K562 (cell line): Measurements from ENCODE around the gene ASIC5. TPM values are rescaled to one million over a fixed set of nuclear protein-coding genes. Genes with fewer than 3 reads are reported as not detected.

ENCODE experiments used
- ATAC-seq: fragments of 200-7000 bp; cut with Tn5 transposase; 3 replicates; pipeline ENCODE4 v1.9.1; 2020; ENCODE audit warnings: moderate library complexity
- BruUV-seq: library from RNA; stranded (reverse); fragments of 400-500 nt; replicated peaks from 2 replicates; lab custom pipeline; 2021; lab: Mats Ljungman, UMichigan
- CTCF ChIA-PET: fragments of 300-600 bp; formaldehyde crosslinking; extraction: SDS; loops from one replicate; lab custom pipeline; 2021; ENCODE audit warnings: low intra/inter-chr PET ratio; lab: Yijun Ruan, JAX
- POLR2A ChIA-PET: fragments of 300-600, 350-650 bp; sonication (Branson Sonifier 250); formaldehyde crosslinking; extraction: SDS; loops from one replicate; lab custom pipeline; 2021; ENCODE audit warnings: antibody characterized with exemption, inconsistent platforms; lab: Yijun Ruan, JAX
- DNase-seq, 4 experiments: peaks; one replicate each; pipeline versions ENCODE4 v3.0.0 to v3.0.0-alpha.2; 2011 to 2018; ENCODE audit warnings: low spot score in 3 of 4, mixed read lengths in 3 of 4; ENCODE audit errors: extremely low read depth in 1 of 4
- FAIRE-seq: peaks from 2 replicates; lab custom pipeline; 2011; peaks lifted over from hg19 to GRCh38; lab: Jason Lieb, UNC
- H2AFZ ChIP-seq: 2 replicates; pipeline ENCODE4 v1.6.0; 2011; ENCODE audit warnings: low read depth, low read length, control low read depth, inconsistent platforms
- H3K27ac ChIP-seq: fragments of 200-600 bp; 3 replicates; pipeline ENCODE4 v1.8.0; 2011; ENCODE audit warnings: low read depth, mild to moderate bottlenecking, control low read depth, inconsistent platforms, low read length, moderate library complexity, mixed read lengths; ENCODE audit errors: extremely low read depth
- H3K27me3 ChIP-seq, 2 experiments: fragments of 300-600 bp in 1 of 2; 2 replicates in 1 of 2; 3 replicates in 1 of 2; pipeline versions ENCODE4 v1.6.0 to v1.8.0; 2011; ENCODE audit warnings: inconsistent platforms in 2 of 2, low read length in 2 of 2, mild to moderate bottlenecking in 1 of 2, mixed read lengths in 1 of 2, moderate library complexity in 1 of 2; ENCODE audit not compliant: control insufficient read depth in 2 of 2, insufficient read depth in 2 of 2
- H3K36me3 ChIP-seq: fragments of 300-600 bp; 3 replicates; pipeline ENCODE4 v1.8.0; 2011; ENCODE audit warnings: mild to moderate bottlenecking, low read length, inconsistent platforms; ENCODE audit not compliant: control insufficient read depth, insufficient read depth
- H3K4me1 ChIP-seq, 2 experiments: fragments of 200-600 bp in 1 of 2; replicated peaks in 1 of 2; 2 replicates in 1 of 2; 3 replicates in 1 of 2; pipeline versions ENCODE4 v1.5.1 to v1.8.0; 2011; ENCODE audit warnings: inconsistent platforms in 2 of 2, low read length in 2 of 2, mild to moderate bottlenecking in 1 of 2, mixed read lengths in 1 of 2, moderate library complexity in 1 of 2; ENCODE audit not compliant: control insufficient read depth in 2 of 2, insufficient read depth in 2 of 2
- H3K4me2 ChIP-seq: 2 replicates; pipeline ENCODE4 v1.6.1; 2011; ENCODE audit warnings: low read length, control low read depth, inconsistent platforms, mixed read lengths; ENCODE audit not compliant: insufficient read depth
- H3K4me3 ChIP-seq: fragments of 200-600 bp; sonication (generic), shearing (Covaris generic); 2 replicates; pipeline ENCODE4 v1.5.1; 2016; ENCODE audit warnings: control low read depth, inconsistent platforms
- H3K79me2 ChIP-seq: fragments of 200-600 bp; 3 replicates; pipeline ENCODE4 v1.8.0; 2011; ENCODE audit warnings: low read length, inconsistent platforms; ENCODE audit not compliant: control insufficient read depth, insufficient read depth
- H3K9ac ChIP-seq, 2 experiments: 2 replicates each; pipeline versions ENCODE4 v1.6.0 to v1.6.1; 2011; ENCODE audit warnings: low read depth in 2 of 2, low read length in 2 of 2, control low read depth in 1 of 2, inconsistent platforms in 1 of 2, mild to moderate bottlenecking in 1 of 2, mixed read lengths in 1 of 2; ENCODE audit not compliant: insufficient read depth in 1 of 2
- H3K9me1 ChIP-seq: one replicate; pipeline ENCODE4 v1.6.0; 2011; ENCODE audit warnings: inconsistent platforms, mild to moderate bottlenecking, low read length, moderate library complexity; ENCODE audit not compliant: control insufficient read depth, insufficient read depth
- H3K9me3 ChIP-seq: replicated peaks from 2 replicates; pipeline ENCODE4 v1.5.1; 2011; ENCODE audit warnings: low read depth, low read length, inconsistent platforms; ENCODE audit not compliant: control insufficient read depth, insufficient read depth
- H4K20me1 ChIP-seq: replicated peaks from 2 replicates; pipeline ENCODE4 v1.6.1; 2011; ENCODE audit warnings: low read length, inconsistent platforms, mixed read lengths; ENCODE audit not compliant: control insufficient read depth, insufficient read depth
- KLF1 ChIP-seq: fragments of 450-650 bp; IDR thresholded peaks from 2 replicates; pipeline ENCODE4 v1.6.1; 2016; ENCODE audit warnings: missing genetic modification characterization, missing compliant biosample characterization
- WGBS: fragments of 100-300 bp; shearing (Covaris generic); methylation state at CpG from one replicate; pipeline ENCODE4 v1.1.6; 2016; ENCODE audit warnings: low coverage, mixed read lengths; ENCODE audit not compliant: insufficient coverage; ENCODE audit errors: missing lambda C conversion rate; 5-methylcytosine and 5-hydroxymethylcytosine counted together
- in situ Hi-C: fragments of 300-500 bp; cut with MboI; formaldehyde crosslinking; loops from 4 replicates; pipeline ENCODE4 v1.15.0; 2018; ENCODE audit warnings: inconsistent platforms, mixed read lengths
- intact Hi-C: fragments of 100-400 bp; cut with micrococcal nuclease; formaldehyde crosslinking; loops from 2 replicates; pipeline ENCODE4 v1.14.2; 2022
- polyA plus RNA-seq, 8 experiments: library from polyadenylated mRNA; depleted of rRNA in 4 of 8; stranded (reverse) in 5 of 8; unstranded in 3 of 8; fragments of >200 nt; fragmentation: Nextera tagmentation in 2 of 8; fragmentation: Illumina TruSeq in 1 of 8; extraction: Ambion mirVana in 2 of 8; extraction: Trizol in 1 of 8; gene quantifications; 2 replicates each; pipeline versions ENCODE4 v1.2.1 to v1.2.3, GENCODE V29; 2011 to 2014; ENCODE audit warnings: inconsistent platforms in 1 of 8, missing spikeins in 1 of 8
- total RNA-seq, 7 experiments: library from RNA; depleted of rRNA in 6 of 7; stranded (reverse); fragments of >200 nt in 6 of 7; fragmentation: Illumina TruSeq in 2 of 7; extraction: Trizol in 2 of 7; gene quantifications; 2 replicates each; pipeline versions ENCODE4 v1.2.1 to v1.2.3, GENCODE V29; 2011 to 2021; ENCODE audit warnings: low replicate concordance in 1 of 7
- TF ChIP-seq, protein P1 (sequence below): fragments of 450-650 bp; formaldehyde crosslinking; IDR thresholded peaks from 2 replicates; pipeline ENCODE4 v1.4.0; 2022; ENCODE audit warnings: missing genetic modification characterization
- TF ChIP-seq, protein P2 (sequence below), 2 experiments: fragments of 150-350 bp in 1 of 2; IDR thresholded peaks; 2 replicates each; pipeline ENCODE4 v1.6.1; 2012 to 2016; ENCODE audit warnings: low read depth in 2 of 2, low read length in 2 of 2, mild to moderate bottlenecking in 1 of 2, moderate library complexity in 1 of 2
- TF ChIP-seq, protein P3 (sequence below): sonication (generic); formaldehyde crosslinking; IDR thresholded peaks from 2 replicates; pipeline ENCODE4 v1.8.0; 2023; ENCODE audit warnings: missing genetic modification reagents, mild to moderate bottlenecking, borderline replicate concordance

The ASIC5 gene
- total and polyA plus RNA-seq, 9 of the 15 experiments (the other 6 are each of a cell fraction or from before 2014, with no cell fraction given) = not detected

DNA sequence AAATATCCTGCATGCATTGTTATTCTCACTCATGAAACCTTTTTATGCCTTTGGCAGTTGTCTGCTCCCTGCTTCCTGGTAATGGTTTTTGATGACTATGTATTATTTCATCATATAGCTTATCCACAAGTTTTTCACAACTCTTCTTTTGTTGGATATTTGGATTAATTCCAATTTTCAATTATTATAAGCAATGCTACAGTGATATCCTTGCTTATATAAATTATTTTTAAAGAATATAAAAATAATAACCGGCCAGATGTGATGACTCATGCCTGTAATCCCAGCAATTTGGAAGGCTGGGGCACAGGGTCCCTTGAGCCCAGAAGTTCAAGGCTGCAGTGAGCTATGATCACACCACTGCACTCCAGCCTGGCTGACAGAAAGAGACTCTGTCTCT lies 47.0 kb downstream of the ASIC5 start:
- Histone ChIP-seq H4K20me1 (no peaks in the 10 kb centered on the region), H3K4me3 (no peak overlapping the region), H3K36me3 (no peaks in the 10 kb centered on the region), H3K4me2 (no peak overlapping the region), H2AFZ (no peak overlapping the region), H3K4me1 (no peaks in the 10 kb centered on the region), H3K9ac (no peak overlapping the region), H3K27me3 (no peaks in the 10 kb centered on the region), H3K9me3 (no peaks in the 10 kb centered on the region; the same call in 1 of the 2 replicates), H3K79me2 (no peaks in the 10 kb centered on the region), H3K9me1 (no peaks in the 10 kb centered on the region), H3K27ac (no peak overlapping the region)
- ChIA-PET CTCF (no interaction called here), POLR2A (no interaction called here)
- intact Hi-C loops (no loop called here), in situ Hi-C loops (no loop called here)
- 6% methylated on average over 1 of the region's 1 CpG for whole genome bisulfite sequencing
- TF ChIP-seq, protein P1, sequence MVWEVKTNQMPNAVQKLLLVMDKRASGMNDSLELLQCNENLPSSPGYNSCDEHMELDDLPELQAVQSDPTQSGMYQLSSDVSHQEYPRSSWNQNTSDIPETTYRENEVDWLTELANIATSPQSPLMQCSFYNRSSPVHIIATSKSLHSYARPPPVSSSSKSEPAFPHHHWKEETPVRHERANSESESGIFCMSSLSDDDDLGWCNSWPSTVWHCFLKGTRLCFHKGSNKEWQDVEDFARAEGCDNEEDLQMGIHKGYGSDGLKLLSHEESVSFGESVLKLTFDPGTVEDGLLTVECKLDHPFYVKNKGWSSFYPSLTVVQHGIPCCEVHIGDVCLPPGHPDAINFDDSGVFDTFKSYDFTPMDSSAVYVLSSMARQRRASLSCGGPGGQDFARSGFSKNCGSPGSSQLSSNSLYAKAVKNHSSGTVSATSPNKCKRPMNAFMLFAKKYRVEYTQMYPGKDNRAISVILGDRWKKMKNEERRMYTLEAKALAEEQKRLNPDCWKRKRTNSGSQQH (CRISPR knock-in tag) = no peak
- no peak for ATAC-seq
- no peak for FAIRE-seq
- DNase-seq = no peak
- no TSS peak for BruUV-seq

DNA sequence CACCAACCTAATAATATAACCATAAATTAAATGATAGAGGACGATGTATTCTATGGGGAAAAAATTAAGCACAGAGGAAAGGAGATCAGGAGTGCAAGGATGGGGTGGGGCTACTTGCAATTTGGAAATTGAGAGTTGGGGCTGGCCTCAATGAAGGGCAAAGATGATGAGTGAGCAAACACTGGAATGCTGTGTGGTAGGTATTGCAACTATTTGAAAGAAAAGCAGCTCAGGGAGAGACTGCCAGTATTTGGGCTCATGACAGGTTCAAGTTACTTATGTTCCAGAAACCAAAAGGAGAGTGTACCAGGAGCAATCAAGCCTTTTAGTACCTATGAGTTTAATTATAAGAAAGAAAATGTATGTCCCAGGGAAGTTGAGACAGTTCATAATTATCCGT lies 47.4 kb downstream of the ASIC5 start:
- WGBS = 0% methylated on average over 2 of the region's 2 CpGs
- intact Hi-C loops (no loop called here), in situ Hi-C loops (no loop called here)
- no peak overlapping the region for H3K27ac ChIP-seq
- no peak overlapping the region for H3K4me3 ChIP-seq
- no peaks in the 10 kb centered on the region for H3K4me1 ChIP-seq
- H3K79me2 ChIP-seq = no peaks in the 10 kb centered on the region
- FAIRE-seq (no peak), DNase-seq (no peak), ATAC-seq (no peak)
- CTCF ChIA-PET = no interaction called here
- H3K9ac ChIP-seq = no peak overlapping the region
- H3K36me3 ChIP-seq = no peaks in the 10 kb centered on the region
- no peaks in the 10 kb centered on the region for H3K27me3 ChIP-seq
- no peaks in the 10 kb centered on the region for H4K20me1 ChIP-seq
- no peak overlapping the region for H2AFZ ChIP-seq
- no TSS peak for BruUV-seq
- no peak overlapping the region for H3K4me2 ChIP-seq
- no peaks in the 10 kb centered on the region for H3K9me3 ChIP-seq
- no peaks in the 10 kb centered on the region for H3K9me1 ChIP-seq
- POLR2A ChIA-PET = no interaction called here
- TF ChIP-seq, protein P2, sequence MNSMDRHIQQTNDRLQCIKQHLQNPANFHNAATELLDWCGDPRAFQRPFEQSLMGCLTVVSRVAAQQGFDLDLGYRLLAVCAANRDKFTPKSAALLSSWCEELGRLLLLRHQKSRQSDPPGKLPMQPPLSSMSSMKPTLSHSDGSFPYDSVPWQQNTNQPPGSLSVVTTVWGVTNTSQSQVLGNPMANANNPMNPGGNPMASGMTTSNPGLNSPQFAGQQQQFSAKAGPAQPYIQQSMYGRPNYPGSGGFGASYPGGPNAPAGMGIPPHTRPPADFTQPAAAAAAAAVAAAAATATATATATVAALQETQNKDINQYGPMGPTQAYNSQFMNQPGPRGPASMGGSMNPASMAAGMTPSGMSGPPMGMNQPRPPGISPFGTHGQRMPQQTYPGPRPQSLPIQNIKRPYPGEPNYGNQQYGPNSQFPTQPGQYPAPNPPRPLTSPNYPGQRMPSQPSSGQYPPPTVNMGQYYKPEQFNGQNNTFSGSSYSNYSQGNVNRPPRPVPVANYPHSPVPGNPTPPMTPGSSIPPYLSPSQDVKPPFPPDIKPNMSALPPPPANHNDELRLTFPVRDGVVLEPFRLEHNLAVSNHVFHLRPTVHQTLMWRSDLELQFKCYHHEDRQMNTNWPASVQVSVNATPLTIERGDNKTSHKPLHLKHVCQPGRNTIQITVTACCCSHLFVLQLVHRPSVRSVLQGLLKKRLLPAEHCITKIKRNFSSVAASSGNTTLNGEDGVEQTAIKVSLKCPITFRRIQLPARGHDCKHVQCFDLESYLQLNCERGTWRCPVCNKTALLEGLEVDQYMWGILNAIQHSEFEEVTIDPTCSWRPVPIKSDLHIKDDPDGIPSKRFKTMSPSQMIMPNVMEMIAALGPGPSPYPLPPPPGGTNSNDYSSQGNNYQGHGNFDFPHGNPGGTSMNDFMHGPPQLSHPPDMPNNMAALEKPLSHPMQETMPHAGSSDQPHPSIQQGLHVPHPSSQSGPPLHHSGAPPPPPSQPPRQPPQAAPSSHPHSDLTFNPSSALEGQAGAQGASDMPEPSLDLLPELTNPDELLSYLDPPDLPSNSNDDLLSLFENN (IDR thresholded peaks at IDR 0.05; ENCODE audit: low read depth in 2 of 2, low read length in 2 of 2) = no peak
- TF ChIP-seq, protein P3, sequence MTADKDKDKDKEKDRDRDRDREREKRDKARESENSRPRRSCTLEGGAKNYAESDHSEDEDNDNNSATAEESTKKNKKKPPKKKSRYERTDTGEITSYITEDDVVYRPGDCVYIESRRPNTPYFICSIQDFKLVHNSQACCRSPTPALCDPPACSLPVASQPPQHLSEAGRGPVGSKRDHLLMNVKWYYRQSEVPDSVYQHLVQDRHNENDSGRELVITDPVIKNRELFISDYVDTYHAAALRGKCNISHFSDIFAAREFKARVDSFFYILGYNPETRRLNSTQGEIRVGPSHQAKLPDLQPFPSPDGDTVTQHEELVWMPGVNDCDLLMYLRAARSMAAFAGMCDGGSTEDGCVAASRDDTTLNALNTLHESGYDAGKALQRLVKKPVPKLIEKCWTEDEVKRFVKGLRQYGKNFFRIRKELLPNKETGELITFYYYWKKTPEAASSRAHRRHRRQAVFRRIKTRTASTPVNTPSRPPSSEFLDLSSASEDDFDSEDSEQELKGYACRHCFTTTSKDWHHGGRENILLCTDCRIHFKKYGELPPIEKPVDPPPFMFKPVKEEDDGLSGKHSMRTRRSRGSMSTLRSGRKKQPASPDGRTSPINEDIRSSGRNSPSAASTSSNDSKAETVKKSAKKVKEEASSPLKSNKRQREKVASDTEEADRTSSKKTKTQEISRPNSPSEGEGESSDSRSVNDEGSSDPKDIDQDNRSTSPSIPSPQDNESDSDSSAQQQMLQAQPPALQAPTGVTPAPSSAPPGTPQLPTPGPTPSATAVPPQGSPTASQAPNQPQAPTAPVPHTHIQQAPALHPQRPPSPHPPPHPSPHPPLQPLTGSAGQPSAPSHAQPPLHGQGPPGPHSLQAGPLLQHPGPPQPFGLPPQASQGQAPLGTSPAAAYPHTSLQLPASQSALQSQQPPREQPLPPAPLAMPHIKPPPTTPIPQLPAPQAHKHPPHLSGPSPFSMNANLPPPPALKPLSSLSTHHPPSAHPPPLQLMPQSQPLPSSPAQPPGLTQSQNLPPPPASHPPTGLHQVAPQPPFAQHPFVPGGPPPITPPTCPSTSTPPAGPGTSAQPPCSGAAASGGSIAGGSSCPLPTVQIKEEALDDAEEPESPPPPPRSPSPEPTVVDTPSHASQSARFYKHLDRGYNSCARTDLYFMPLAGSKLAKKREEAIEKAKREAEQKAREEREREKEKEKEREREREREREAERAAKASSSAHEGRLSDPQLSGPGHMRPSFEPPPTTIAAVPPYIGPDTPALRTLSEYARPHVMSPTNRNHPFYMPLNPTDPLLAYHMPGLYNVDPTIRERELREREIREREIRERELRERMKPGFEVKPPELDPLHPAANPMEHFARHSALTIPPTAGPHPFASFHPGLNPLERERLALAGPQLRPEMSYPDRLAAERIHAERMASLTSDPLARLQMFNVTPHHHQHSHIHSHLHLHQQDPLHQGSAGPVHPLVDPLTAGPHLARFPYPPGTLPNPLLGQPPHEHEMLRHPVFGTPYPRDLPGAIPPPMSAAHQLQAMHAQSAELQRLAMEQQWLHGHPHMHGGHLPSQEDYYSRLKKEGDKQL = no peak
- no peak for TF ChIP-seq KLF1 (tag)
